Lower leg skin (tissue), 4 donors: ENCODE results near the gene BLTP3B. TPM values are rescaled to one million over a fixed set of nuclear protein-coding genes. Genes with fewer than 3 reads are reported as not detected.

Experiments
- DNase-seq, 2 donors: peaks; one replicate each; pipeline ENCODE4 v3.0.0-alpha.2; 2019; ENCODE audit warnings: low spot score in 2 of 2
- H3K4me3 ChIP-seq: fragments of 200-600 bp; sonication (generic); 2 replicates; pipeline ENCODE4 v1.5.1; 2017; ENCODE audit warnings: mild to moderate bottlenecking, low read depth; ENCODE audit not compliant: poor library complexity, severe bottlenecking
- POLR2A ChIP-seq, 2 donors: fragments of 450-650 bp; IDR thresholded peaks; one replicate each; pipeline ENCODE4 v1.6.1; 2016 to 2017; ENCODE audit warnings: antibody characterized with exemption in 2 of 2, mild to moderate bottlenecking in 1 of 2, moderate library complexity in 1 of 2
- WGBS, 2 donors: methylation state at CpG; one replicate each; pipeline ENCODE4 v1.1.5; 2018; 5-methylcytosine and 5-hydroxymethylcytosine counted together
- intact Hi-C: fragments of 100-400 bp; cut with DNase I; formaldehyde crosslinking; loops from one replicate; pipeline ENCODE4 v1.15.0; 2023; ENCODE audit warnings: low total_unique reads
- total RNA-seq, 4 donors: library from RNA; depleted of rRNA; stranded (reverse); fragments of >200 nt; gene quantifications; one replicate each; pipeline ENCODE4 v1.1.0, GENCODE V29; 2016
- TF ChIP-seq, protein P1 (sequence below), 3 donors: fragments of 450-650 bp; IDR thresholded peaks; one replicate each; pipeline ENCODE4 v1.5.1; 2016; ENCODE audit warnings: antibody characterized with exemption in 3 of 3, mild to moderate bottlenecking in 3 of 3, moderate library complexity in 2 of 3

BLTP3B gene
- total RNA-seq, 4 donors from 2014 or later = 20.3 to 29.1 (median 23.6) TPM

DNA sequence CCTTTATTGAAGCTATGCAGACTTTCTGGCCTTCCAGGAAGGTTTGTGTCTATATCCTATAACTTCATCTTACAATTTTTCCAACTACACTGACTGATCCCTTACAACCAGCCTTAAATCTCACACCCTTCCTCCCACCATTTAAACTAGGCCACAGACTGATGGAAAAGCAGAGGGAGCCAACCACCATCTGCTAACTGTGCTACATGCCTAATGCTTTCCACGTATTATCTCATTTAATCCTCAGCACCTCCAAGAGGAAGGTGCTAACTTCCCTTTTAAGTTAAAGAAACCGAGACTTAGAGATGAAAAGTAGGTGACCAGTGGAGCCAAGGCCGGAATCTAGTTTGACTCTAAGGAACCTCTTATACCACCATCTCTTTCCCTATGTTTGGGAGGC is 22.7 kb upstream of the BLTP3B start:
- 89 to 93% methylated on average over 3 of the region's 3 CpGs for WGBS, 2 donors
- intact Hi-C loops = no loop called here
- no peak for TF ChIP-seq POLR2A (IDR thresholded peaks at IDR 0.05)
- TF ChIP-seq, protein P1, sequence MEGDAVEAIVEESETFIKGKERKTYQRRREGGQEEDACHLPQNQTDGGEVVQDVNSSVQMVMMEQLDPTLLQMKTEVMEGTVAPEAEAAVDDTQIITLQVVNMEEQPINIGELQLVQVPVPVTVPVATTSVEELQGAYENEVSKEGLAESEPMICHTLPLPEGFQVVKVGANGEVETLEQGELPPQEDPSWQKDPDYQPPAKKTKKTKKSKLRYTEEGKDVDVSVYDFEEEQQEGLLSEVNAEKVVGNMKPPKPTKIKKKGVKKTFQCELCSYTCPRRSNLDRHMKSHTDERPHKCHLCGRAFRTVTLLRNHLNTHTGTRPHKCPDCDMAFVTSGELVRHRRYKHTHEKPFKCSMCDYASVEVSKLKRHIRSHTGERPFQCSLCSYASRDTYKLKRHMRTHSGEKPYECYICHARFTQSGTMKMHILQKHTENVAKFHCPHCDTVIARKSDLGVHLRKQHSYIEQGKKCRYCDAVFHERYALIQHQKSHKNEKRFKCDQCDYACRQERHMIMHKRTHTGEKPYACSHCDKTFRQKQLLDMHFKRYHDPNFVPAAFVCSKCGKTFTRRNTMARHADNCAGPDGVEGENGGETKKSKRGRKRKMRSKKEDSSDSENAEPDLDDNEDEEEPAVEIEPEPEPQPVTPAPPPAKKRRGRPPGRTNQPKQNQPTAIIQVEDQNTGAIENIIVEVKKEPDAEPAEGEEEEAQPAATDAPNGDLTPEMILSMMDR (IDR thresholded peaks at IDR 0.05) = no peak
- H3K4me3 ChIP-seq = no peak overlapping the region
- DNase-seq = no peak

DNA sequence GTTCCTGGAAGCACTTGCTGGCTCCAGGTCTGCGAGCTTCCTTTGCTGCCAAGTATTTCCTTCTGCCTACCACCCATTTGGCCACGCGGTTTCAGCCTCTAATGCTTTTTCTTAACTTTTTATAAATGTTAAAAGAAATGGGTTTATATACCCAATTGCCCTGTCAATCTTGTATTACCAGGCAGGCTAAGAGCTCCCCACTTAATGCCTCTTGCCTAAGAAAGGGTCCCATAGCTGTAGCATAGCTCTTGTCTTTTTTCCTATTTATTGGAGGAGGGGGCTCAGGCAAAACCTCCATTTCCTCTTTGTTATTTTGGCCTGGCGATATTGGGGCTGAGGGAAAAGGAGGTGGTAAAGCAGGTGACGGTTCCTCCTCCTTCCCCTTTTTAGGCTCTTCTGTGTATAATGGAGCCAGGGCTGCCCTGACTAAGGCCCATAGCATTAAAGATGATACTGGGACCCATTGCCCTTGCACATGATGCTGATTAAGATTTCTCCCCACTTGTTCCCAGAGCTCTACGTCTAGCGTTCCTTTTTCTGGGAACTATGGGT is 21.6 kb upstream of the BLTP3B start:
- no peak overlapping the region for H3K4me3 ChIP-seq
- DNase-seq = no peak
- TF ChIP-seq POLR2A (IDR thresholded peaks at IDR 0.05) = no peak
- TF ChIP-seq, protein P1 (IDR thresholded peaks at IDR 0.05) = no peak
- intact Hi-C loops = no loop called here
- WGBS, 2 donors = 47 to 53% methylated on average over 7 of the region's 7 CpGs

DNA sequence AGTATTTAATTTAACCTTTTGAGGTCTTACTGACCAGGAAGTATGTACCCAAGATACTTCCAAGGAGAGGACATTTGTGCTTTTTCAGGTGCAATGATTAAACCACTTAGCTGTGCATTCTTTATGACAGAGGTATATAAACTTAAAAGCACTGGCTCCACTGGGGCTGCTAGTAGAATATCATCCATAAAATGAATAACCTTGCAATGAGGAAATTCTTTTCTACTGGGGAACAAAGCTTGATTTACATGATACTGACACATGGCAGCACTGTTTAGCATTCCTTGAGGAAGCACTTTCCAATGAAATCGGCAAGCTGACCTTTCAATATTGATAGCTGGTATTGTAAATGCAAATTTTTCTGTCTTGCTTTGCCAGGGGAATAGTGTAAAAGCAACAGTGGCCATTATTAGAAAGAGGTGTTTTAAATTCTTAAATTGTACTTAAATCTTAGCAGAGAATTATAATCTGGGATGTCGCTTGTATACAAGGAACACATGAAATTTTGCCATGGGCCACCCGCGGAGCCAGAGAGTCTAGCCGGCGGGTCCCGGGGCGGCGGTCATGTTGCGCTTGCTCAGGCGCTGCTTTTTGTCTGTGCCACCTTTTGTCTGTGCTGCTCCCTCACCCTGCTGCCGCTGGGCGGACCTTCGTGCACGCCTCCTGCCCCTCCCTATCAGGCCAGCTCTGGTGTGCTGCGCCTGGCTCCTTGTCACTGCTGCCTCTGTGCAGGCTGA is 20.9 kb upstream of the BLTP3B start:
- no peak overlapping the region for H3K4me3 ChIP-seq
- 5 to 10% methylated on average over 16 of the region's 16 CpGs for WGBS, 2 donors
- peak; percentile 65 to 92 for DNase-seq
- intact Hi-C loops = no loop called here
- TF ChIP-seq, protein P1 (IDR thresholded peaks at IDR 0.05) = no peak
- TF ChIP-seq POLR2A (IDR thresholded peaks at IDR 0.05) = no peak

- H3K4me3 ChIP-seq = no peak overlapping the region
- no peak for TF ChIP-seq POLR2A (IDR thresholded peaks at IDR 0.05)
- TF ChIP-seq, protein P1 (IDR thresholded peaks at IDR 0.05) = no peak
- WGBS, 2 donors = 95 to 96% methylated on average over 9 of the region's 9 CpGs
- DNase-seq = no peak
- intact Hi-C loops = no loop called here
Observed at GRCh38 chr12:100159391-100160104, 16.9 kb upstream of the BLTP3B start.

GRCh38 chr12:100158535-100158934 is 15.9 kb upstream of the BLTP3B start:
- TF ChIP-seq, protein P1 (IDR thresholded peaks at IDR 0.05) = no peak
- TF ChIP-seq POLR2A (IDR thresholded peaks at IDR 0.05) = no peak
- H3K4me3 ChIP-seq = no peak overlapping the region
- intact Hi-C loops = no loop called here
- 90 to 95% methylated on average over 4 of the region's 4 CpGs for WGBS, 2 donors
- no peak for DNase-seq
